Amniotic epithelial cell (primary cell): ENCODE data around the gene CPLANE1.
A peak's percentile ranks its signal among the peaks of the same experiment; 100 is the strongest.
"Not testable (repeated sequence)": the region's sequence is repeated elsewhere in the genome, so short reads cannot be mapped to it uniquely, and the experiment has no call there.

Experiments used
- DNase-seq: peaks from one replicate; pipeline ENCODE4 v3.0.0-alpha.2; 2010; ENCODE audit warnings: low read depth

The CPLANE1 gene

DNA sequence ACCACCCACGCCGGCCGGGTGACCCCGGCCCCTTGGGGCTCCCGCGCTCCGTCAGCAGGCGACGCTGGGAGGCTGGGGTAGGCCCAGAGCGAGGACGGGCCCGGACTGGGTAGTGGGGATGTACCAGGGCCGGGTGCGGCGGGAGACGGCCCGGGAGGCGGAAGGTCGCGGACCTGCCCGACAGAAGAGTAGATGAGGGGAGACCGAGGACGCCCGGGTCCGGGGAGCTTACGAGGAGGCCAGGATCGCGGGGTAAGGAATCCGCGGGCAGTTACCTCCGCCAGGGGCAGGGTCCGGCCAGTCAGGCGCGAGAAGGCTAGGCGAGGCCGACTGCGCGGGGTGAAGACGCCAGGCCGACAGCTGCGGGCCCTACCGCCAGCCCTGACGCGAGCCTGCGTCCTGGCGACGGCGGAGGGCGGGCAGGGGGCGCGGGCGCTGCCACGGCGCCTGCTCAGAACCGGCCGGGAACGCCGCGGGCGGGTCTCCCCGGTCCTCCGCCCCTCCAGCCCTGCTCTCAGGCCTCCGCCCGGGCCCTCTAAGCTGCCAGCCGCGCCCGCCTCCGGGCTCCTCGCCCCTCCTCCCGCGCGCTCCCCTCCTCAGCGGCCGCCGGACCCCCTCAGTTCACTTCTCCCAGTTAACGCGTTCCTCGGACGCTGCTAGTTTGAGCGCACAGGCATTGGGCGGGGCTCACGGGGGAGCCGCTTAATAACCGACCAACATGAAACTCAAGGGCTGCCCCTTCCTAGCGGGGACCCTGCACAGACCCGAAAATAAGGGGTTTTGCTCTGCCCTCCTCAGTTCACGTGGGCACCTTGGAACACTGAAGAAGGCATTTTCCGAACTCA is at the start of gene CPLANE1:
TSS of gene CPLANE1 (minus strand) at position 407 of the 845 bp plus-strand sequence. CDS start 1,678 bp downstream, outside the sequence.
- DNase-seq, result peak; percentile 72

DNA sequence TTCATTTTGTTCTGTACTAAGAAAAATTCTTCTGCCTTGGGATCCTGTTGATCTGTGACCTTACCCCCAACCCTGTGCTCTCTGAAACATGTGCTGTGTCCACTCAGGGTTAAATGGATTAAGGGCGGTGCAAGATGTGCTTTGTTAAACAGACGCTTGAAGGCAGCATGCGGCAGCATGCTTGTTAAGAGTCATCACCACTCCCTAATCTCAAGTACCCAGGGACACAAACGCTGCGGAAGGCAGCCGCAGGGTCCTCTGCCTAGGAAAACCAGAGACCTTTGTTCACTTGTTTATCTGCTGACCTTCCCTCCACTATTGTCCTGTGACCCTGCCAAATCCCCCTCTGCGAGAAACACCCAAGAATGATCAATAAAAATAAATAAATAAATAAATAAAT is 47.1 kb upstream of the CPLANE1 start:
- not testable (repeated sequence) for DNase-seq

DNA sequence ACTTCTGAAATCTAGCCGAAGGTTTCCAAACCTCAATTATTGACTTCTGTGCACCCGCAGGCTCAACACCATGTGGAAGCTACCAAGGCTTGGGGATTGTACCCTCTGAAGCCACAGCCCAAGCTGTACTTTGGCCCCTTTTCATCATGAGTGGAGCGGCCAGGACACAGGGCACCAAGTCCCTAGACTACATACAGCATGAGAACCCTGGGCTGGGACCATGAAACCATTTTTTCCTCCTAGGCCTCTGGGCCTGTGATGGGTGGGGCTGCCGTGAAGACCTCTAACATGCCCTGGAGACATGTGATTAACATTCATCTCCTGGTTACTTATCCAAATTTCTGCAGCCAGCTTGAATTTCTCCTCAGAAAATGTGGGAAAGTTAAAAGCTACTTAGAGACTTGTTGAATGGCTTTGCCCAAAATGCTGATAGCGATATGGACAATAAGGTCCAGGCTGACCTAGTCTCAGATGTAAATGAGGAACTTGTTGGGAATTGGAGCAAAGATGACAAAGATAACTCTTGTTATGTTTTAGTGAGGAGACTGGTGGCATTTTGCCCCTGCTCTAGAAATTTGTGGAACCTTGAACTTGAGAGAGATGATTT is 34.1 kb upstream of the CPLANE1 start:
- no peak for DNase-seq

DNA sequence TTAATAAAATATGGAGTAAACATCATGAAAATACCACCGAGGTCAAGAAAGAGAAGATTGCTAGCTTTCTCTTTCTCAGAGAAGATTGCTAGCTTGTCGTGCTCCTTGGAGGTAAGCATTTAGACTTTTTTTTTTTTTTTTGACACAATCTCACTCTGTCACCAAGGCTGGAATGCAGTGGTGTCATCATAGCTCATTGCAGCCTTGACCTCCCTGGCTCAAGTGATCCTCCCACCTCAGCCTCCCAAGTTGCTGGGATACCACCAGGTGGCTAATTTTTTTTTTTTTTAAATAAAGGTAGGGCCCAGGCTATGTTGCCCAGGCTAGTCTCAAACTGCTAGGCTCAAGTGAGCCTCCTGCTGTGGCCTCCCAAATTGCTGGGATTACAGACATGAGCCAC is 26.3 kb upstream of the CPLANE1 start:
- DNase-seq, result no peak

DNA sequence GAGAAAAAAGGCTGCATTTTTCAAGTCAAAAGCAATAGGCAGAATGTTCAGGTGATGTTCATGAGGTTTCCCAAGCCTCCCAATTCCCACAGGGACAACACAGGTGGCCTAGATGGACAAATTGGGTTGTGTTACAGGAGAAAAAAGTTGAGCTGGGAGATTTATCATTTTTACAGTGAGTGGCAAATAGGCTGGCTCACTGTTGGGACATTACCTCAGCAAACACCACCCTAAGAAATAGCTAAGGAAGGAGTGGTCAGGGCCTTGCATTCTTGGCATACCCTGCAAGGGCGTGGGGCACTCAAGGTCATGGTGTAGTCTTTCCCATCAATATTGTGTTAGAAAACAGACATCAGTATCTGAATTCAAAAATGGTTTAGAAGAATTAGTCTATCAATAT is 23.3 kb upstream of the CPLANE1 start:
- DNase-seq, result peak; percentile 37

DNA sequence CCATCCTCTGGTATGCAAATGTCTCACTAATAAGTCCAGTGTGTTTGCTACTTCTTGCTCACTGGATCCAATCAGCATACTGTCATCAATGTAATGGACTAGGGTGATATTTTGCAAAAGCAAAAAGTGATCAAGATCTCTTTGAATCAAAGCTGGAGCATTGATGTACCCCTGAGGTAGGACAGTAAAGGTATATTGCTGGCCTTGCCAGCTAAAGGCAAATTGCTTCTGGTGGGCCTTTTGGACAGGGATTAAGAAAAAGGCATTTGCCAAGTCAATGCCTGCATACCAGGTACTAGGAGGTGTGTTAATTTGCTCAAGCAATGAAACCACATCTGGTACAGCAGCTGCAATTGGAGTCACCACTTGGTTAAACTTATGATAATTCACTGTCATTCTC is 18.9 kb upstream of the CPLANE1 start:
- not testable (repeated sequence) for DNase-seq

DNA sequence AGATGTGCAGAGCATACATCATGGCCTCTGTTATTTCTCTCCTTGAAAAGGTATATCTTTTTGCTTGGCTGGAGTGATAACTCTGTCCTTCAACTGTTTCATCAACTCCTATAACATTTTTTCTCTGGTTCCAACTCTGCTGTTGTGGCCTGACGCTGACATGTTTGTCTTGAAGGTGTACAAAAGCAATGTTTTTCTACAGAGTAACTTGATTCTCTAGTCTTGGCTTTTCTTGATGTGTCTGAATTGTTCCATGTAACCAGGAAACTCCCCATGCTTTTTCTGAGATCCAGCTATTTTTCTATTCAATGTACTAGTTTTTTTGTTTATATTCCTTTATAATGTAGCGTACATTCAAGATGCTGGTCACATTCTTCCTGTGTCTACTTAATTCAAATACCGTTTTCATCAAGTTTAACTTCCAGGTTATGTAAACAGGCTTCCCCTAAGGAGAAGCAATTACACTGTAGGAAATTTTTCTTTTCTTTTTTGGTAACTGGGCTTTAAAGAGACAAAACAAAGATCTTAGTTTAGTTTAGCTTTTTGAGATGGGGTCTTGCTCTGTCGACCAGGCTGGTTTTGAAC is 6.7 kb upstream of the CPLANE1 start:
- no peak for DNase-seq

DNA sequence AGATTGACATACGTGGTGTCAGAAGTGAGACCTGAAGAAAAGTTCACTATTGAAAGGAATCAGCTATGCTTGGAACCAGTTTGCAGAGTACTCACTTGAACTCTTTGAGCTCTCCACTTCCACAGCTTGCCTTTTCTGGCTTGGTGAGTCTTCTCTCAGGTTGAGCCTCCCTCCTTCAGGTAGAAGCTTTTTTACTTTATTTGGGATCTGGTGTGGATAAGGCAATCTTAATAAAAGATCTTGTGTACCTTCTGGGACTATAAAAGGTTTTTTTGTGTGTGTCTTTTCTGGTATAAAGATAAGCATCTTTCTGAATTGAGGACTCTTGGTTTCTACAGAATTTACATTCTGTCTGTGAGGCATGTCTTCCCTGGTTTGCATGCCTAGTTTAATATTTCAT is 5.4 kb upstream of the CPLANE1 start:
- no peak for DNase-seq

DNA sequence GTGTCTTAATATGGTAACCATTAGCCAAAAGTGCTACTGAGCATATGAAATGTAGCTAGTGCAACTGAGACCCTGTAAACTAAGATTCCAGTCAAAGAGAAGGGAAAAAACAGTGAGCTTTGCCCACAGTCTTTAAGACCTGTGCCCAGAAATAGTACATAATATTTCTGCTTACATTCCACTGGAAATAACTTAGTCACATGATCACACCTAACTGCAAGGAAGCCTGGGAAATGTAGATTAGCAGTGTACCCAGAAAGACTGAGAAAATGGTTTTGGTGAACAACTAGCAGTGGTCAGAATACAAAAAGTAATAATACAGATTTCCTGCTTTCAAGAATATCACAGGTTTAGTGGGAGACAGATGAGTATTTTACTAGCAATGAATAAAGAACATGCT is 2.5 kb upstream of the CPLANE1 start:
- peak; percentile 5 for DNase-seq

DNA sequence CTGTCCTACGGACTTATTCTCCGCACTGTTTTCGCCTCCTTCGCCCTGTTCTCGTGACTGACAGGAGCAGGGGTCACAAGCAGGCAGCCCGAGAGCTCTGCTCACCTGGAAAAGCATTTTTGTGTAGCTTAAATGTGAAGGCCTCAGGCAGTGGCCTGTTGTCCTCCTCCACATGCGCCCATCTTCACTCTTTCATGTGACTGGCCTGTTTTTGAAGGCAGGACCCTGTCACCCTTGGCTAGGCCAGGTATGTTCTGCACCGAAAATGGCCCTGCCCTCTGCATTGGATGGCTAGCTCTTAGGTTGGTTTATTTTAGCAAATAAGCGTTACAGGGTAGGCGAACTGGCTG is 614 bp upstream of the CPLANE1 start:
- DNase-seq, result no peak

DNA sequence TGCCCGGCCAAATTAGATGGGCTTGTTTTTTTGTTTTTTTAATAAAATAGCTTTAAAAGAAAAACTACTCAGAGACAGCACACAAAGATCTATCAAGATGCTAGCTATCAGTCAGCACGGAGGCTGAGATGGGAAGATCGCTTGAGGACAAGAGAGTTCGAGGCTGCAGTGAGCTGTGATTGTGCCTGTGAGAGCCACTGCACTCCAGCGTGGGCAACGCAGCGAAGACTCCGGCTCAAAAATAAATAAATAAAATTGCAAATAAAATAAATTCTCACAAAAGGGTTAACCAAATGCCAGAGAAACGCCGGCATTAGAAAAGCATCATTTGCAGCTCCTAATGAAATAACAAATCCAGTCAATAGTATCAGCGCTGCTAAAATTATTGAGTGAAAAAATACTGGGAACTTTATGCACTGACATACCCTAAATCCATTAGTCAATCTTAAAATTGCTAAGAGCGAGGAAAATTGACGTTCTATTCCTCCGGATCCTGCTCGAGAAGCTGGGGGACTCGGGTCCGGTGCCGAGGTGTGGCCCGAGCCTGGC is 681 bp downstream of the CPLANE1 start:
- peak; percentile 13 for DNase-seq

DNA sequence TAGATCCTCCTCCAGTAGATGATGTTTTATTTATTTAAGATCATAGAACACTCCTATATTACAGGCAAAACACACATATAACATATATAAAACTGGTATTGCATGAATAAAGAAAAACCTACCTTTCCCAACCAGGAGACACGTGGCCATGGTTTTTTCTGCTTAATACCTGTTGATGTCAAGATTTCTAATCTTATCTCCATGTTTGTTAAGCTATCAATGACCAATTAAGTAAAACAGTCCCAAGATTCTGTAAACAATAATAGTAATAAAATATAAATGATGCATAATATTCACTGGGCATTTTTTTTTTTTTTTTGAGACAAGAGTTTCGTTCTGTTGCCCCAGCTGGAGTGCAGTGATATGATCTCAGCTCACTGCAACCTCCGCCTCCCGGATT is 1.7 kb downstream of the CPLANE1 start:
- DNase-seq, result no peak

DNA sequence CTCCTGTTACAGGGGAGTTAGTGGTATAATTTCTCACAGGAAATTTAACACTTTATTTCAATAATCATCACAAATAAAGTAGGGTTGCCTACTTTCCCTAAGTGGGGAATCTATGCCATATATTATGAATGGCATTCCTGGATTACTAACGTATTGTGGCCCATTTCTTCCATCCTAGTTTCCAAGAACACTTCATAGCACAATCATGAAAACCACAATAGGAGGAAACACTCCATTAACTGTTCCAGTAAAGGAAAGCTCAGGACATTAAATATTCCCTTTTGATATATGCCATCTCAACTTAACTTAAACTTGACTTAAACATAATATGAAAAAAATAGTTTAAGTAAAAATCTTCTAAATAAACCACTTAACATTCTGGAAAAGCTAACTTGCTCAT is 2.1 kb downstream of the CPLANE1 start:
- peak; percentile 14 for DNase-seq

DNA sequence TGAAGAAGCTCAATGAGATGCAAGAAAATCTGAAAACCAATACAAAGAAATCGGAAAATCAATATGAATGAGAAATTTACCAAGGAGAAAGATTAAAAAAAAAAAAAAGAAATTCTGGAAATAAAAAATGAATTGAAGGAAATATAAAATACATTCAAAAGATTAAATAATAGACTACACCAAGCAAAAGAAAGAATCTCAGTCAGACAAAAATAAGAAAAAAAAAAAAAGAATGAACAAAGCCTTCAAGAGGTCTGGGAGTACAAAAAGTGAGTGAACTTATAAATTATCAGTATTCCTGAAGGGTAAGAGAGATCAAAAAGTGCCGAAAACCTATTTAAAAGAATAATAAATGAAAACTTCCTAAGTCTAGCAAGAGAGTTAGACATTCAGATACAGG is 14.9 kb downstream of the CPLANE1 start:
- no peak for DNase-seq

DNA sequence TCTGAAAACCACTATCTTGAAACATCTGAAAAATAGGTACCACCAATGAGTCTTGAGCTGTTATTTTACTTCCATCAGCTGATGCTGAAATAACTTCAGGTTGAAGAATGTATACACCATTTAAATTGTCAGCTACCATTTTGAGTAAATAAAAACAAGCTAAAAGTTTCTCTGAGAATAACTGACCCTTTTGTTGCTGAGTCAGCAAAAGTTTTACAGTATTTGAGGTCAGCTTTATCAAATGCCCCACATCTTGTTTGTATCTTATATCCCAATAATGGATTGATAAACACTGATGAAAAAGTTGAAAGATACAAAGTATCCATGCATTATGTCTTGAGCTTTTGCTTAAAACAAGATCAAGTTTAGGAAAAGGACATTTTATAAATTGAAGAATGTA is 22.8 kb downstream of the CPLANE1 start:
- no peak for DNase-seq

DNA sequence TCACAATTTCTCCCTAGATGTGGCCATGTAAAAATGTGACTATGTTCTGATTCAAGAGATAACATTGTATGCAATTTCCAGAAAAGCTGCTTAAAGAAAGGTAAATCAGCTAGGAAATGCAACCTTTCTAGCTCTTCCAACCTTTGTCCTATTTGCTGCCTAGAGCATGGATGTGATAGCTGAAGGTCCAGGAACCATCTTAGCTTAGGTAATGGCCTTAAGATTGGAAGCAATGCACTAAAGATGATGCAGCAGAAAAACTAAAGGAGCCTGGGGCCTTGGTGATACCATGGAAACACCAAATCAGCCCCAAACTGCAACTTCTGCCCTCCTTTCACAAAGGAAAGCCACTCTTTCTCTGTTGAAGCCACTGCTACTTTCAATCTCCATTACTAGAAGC is 27.0 kb downstream of the CPLANE1 start:
- no peak for DNase-seq

DNA sequence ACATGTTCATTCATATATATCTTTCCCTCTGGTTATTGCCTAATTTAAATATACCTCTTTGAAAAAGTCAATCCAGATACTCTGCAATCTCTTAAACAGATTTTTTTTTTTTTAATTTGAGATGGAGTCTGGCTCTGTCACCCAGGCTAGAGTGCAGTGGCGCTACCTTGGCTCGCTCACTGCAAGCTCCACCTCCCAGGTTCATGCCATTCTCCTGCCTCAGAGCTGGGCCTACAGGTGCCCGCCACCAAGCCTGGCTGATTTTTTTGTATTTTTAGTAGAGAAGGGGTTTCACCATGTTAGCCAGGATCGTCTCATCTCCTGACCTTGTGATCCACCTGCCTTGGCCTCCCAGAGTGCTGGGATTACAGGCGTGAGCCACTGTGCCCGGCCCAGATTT is 28.8 kb downstream of the CPLANE1 start:
- DNase-seq, result not testable (repeated sequence)

DNA sequence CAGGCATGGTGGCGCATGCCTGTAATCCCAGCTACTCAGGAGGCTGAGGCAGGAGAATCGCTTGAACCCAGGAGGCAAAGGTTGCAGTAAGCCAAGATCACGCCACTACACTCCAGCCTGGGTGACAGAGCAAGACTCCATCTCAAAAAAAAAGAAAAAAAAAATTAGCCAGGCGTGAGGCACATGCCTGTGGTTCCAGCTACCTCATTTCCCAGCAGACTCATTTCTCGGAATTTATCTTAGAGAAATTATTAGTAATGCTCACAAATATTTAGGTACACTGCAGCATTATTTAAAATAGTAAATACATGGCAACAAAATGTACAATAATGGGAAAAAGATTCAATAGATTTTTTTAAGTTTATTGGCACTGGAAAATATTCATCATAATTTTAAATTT is 29.8 kb downstream of the CPLANE1 start:
- peak; percentile 84 for DNase-seq

DNA sequence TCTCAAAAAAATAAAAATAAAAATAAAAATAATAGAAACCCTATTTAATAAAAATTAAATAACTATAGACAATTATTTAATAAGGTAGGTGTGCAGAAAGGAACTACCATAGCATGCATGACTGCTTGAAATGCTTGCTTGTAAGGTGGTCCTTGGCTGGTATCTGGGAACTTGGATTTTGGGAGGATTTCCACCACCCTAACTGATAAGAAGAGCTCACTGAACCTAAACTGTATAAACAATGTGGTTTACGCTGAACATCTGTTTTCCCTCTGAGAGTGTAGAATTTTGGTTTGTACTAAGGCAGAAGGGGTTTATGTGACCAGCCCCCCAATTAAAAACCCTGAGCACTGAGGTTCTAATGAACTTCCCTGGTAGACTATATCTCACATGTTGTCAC is 31.2 kb downstream of the CPLANE1 start:
- DNase-seq, result peak; percentile 58

DNA sequence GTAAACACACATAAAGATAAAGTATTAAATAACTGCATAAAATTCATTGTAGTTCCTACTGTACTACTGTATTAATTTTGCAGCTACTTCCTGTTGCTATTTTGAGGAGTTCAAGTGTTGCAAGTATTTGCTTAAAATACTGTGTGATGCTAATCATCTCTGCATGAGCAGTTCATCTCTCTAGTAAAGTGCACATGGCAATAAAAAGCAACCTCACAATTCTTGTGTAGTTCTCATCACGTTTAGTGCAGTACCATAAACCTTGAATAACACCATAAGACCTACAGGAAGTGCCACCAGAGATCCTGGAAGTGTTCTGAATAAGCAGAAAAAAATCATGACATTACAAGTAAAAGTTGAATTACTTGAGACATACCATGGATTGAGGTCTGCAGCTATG is 34.6 kb downstream of the CPLANE1 start:
- DNase-seq, result no peak

DNA sequence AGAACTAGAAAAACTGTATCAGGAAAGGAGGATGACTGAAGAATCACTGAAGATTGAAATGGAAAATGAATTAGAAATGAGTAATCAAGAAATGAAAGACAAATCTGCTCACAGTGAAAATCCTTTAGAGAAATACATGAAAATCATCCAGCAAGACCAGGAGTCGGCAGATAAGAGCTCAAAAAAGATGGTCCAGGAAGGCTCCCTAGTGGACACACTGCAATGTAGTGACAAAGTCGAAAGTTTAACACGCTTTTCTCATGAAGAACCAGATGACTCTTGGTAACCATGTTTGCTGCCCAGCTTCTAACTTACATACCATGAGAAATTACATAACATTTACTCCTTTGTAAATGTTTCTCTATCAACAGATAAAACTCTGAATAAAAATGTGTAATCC is 37.1 kb downstream of the CPLANE1 start:
- peak; percentile 46 for DNase-seq

DNA sequence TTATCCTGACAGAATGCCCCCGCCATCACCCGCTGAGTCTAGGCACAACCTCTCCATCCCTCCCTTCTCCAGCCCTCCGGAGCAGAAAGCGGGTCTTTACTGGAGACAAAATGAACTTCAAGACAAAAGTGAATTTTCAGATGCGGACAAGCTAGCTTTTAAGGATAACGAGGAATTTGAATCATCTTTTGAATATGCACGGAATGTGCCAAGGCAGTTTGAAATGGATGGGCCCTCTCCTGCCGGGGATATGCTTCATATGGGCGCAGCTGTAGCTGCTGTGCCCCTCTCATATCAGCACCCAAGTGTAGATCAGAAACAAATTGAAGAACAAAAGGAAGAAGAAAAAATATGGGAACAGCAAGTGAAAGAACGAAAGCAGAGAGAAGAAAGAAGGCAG is 37.5 kb downstream of the CPLANE1 start:
- peak; percentile 59 for DNase-seq
